NCI-H2107 treated with DMSO at 0.1 percent for 48 hours (cell line): ENCODE data around the gene FBXO10.
"Not testable (repeated sequence)": the region's sequence is repeated elsewhere in the genome, so short reads cannot be mapped to it uniquely, and the experiment has no call there.

Source experiments
- DNase-seq: peaks from one replicate; lab custom pipeline; 2025; ENCODE audit not compliant: unreplicated experiment; lab: John Stamatoyannopoulos, UW

FBXO10 gene, protein sequence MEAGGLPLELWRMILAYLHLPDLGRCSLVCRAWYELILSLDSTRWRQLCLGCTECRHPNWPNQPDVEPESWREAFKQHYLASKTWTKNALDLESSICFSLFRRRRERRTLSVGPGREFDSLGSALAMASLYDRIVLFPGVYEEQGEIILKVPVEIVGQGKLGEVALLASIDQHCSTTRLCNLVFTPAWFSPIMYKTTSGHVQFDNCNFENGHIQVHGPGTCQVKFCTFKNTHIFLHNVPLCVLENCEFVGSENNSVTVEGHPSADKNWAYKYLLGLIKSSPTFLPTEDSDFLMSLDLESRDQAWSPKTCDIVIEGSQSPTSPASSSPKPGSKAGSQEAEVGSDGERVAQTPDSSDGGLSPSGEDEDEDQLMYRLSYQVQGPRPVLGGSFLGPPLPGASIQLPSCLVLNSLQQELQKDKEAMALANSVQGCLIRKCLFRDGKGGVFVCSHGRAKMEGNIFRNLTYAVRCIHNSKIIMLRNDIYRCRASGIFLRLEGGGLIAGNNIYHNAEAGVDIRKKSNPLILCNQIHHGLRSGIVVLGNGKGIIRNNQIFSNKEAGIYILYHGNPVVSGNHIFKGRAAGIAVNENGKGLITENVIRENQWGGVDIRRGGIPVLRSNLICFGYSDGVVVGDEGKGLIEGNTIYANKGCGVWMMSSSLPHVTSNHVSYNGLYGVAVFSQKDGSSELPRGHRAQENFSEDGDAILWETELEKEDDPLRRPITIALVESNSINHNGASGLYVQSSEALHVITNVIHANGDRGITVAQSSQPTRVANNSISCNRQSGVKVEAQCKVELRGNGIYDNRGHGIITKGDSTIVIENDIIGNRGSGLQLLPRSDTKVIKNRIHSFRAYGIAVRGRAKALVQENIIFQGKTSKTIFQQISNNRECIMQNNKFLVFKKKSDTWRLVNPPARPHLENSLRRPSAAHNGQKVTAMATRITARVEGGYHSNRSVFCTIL

DNA sequence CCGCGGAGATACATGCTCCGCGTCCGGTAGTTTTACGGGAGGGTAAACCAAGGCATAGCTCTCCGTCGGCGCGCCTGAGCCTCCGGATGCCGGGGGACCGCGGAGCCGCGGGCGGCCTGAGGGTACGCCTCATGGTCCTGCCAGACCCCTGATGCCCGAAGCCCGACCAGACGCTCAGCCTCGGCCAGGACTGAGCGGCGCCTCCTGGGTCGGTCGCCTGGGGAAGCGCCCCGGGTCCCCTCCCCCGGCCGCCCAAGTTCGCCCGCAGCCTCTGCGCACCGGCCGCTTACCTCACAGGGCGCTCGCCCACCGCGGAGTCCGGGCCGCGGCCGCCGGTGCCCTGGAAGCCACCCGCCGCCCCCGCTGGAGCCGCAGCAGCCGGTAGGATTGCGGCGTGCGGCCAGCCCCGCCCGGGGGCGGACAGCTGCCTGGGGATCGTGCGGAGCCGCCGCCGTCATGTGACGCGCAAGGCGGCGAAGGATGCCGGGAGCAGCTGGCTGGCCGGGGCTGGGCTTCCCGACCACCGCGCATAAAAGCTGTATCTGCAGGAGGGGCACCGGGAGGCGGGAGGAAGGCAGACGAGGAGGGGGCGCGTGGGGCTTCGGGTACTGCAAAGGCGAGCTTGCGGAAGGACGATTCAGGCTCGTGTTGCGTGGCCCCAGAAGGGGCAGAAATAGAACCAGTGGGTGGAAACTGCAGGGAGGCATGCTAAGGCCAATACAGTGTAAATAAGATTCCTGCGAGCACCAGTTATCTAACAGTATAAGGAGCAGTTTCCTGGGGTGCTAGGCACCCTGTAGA is at the start of gene FBXO10:
Gene FBXO10 (minus strand): TSS at position 460 of the 801 bp plus-strand sequence. CDS start 34,612 bp downstream, outside the sequence.
- peak; percentile 24 for DNase-seq

DNA sequence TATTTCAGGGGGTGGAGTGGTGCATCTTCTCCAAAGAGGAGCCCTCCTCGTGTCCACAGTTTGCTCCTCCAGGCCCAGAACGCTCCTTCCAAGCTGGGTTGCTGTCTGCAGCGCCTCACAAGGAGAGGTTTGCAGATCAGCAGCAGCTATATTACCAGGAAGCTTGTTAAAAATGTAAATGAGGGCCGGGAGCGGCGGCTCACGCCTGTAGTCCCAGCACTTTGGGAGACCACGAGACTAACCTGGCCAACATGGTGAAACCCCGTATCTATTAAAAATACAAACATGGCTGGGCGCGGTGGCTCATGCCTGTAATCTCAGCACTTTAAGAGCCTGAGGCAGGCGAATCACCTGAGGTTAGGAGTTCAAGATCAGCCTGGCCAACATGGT is 49.6 kb upstream of the FBXO10 start:
- no peak for DNase-seq

DNA sequence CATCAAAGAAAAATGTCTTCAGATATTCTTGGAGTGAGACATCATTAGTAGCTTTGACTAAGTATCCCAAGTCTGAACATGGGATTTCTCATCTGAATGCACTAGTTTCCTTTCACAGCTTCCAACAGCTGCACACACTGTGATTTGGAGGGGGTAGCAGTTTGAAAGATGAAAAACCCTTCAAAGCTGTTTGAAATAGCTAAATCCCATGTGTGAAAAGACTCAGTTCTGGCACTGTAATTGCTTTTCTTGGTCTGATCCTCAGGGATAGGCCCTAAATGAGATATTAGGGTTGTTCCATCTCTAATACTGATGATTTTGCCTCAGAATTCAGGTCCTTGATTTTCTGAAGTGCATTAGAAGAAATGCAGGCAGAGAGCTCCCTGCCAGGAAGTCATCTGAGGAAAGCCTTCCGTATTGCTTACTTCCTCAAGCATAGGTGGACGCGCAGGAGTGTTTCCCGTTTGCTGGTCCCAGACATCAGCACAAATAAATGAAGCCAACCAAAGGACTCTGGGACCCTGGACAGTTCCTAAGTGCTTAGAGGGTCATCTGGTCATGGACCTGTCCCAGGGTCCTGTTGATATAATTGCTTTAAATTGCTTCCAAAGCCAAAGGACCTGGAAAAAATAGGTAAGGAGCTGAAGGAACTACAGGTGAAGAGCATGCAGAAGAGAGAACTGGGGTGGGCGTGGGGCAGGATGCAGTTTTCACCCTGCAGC is 49.0 kb upstream of the FBXO10 start:
- no peak for DNase-seq

DNA sequence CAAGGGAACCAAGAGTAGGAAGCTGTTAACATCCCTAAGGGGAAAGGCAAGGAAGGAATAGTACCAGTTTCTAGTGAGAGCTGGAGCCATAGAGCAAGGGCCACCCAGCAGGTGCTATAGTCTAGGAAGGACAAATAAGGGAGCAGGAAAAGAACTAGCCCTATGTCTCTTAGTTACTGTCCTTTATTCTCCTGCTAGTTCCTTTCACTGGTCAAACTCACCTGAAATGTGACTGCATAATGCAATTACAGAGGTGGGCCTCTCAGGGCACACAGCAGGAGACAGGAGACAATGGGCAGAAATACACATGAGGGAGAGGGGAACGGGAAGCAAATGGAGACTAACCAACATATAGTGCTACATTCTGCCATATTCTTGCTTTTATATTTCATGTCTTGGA is 47.9 kb upstream of the FBXO10 start:
- DNase-seq: no peak

DNA sequence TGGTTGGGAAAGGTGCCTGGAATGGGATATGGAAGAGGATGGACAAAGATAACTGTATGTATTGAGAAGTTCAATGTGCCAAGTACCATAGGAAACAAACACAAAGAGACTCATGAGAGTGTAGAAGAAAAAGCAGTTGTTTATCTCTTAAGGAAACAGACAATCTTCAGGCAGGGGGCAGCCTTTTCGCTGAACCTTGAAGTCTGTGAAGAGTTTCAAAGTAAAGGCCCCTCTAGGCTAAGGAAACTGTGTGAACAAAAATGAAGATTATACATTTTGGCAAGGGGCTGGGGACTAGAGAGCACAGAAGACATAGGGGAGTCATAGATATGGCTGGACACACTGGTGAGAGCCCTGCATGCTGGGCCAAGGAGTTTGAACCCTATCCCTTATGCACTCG is 47.1 kb upstream of the FBXO10 start:
- DNase-seq: no peak

DNA sequence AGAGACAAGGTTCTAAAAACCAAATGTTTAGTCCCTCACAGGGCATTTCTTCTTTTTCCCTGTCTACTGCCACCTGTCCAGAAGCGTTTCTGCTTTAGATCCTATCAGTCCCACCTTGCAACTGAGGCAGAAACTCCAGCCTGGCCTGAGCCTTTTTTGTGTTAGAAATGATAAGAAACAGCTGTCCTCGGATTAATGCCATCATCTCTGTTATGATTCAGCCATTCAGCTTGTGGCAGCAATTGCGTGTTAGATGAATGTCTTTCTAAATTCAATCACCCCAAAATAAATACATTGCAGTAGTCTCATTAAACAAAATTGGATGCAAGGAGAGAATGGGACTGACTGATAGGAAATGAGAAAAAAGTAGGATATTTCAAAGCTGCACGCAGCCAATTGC is 46.3 kb upstream of the FBXO10 start:
- no peak for DNase-seq

DNA sequence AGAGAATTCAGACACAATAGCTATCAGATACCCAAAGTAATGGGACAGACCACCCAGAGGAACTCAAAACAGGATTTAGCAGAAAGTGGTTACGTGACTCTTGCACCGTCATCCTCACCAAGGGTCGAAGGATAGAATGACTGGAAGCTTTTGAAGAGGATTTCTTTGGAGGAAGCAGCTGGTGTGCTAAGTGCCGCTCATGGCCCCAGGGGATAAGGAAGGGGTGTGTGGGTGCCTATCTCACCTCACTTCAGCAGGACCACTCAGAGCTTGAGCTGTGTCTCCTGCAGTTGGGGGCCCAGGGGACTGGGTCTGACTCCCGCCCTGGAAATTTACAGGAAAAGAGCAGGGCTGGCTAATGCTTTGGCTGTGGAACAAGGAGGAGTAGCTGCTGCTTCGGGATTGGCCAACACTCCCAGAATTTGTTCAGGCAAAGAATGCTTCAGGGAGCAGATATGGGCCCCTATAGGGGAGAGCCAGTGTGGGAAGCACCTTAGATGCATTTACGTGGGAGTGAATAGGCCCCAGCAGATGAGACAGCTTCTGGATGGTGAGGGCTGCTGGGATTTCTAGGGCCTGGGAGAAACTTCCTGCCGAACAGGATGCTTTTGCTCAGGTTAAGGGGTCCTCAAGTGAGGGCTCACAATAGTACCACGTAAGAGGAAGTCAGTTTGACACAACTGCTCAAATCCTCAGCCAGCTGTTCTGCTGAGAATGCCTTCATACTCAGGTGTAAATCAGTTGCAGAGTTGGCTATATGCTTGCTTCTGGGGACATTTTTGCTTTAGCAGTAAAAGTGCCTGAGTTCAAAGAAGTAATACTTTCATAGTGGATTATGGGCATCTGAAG is 45.3 kb upstream of the FBXO10 start:
- peak; percentile 33 for DNase-seq

DNA sequence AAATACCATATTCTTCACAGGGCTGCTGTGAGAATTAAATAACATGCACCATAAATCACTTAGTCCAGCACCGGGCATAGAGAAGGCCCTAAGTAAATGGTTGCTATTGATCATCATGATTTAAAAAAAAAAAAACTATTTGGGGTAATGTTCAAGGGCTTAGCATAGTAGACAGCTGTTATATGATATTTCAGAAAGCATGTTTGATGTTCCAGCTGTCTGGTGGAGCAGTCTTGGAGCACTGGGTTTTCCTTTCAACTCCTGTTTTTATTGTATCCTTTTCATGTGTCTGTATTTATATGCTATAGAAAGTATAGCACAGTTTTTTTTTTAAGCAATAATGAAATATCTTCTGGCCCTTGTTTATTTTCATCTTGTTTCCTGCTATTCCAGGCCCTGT is 44.2 kb upstream of the FBXO10 start:
- no peak for DNase-seq

DNA sequence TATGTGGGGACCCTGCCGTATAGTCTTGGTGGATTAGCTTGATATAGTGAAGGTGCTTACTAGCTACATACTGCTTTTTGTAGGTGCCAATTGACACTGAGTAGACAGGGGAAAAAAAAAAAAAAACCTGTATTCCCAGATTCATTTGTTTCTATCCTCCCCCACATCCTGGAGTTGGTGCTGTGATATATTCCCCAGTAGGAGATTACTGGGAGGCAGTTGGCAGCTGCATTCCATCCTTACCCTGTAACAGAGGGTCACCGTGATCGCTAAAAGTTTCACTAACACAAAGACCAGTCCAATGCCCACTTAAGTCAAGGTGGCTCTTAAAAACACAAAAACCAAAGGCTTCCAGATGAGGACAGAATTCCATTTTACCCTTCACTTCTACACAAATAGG is 43.6 kb upstream of the FBXO10 start:
- no peak for DNase-seq

DNA sequence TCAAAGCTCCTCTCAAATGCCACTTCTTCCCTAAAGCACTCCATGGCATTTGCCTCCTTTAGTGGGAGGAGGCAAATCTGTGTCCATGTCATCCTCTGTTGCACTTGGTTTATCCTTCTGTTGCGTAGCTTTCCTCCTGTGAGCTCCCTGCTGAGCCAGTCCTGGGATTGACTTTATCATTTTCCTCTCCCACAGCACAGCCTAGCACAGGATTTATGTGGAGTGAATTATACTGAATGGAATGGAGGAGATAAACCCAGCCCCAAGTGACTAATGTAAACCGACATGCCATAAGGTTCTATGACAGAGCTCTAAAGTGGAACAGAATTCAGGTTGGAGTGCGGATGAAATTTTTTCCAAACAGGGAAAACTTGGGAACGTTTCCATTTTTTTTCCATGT is 42.6 kb upstream of the FBXO10 start:
- no peak for DNase-seq

DNA sequence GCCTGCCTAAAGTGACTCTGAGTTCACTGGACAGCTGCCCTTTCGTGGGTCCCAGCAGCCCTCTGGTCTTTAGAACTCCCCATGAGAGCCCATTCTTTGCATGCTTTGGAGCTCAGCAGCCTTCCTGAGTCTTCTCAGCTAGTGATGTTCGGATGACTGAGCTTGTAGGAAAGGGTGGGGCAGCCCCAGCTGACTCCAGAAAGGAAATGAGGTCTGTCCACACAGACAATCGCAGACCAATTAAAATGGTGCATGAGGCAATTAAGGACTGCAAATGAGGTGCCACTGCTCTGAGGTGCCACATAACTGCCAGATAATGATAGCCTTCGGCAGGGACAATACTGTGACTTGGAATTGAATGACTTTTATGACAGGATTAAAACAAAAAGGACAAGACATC is 41.7 kb upstream of the FBXO10 start:
- no peak for DNase-seq

DNA sequence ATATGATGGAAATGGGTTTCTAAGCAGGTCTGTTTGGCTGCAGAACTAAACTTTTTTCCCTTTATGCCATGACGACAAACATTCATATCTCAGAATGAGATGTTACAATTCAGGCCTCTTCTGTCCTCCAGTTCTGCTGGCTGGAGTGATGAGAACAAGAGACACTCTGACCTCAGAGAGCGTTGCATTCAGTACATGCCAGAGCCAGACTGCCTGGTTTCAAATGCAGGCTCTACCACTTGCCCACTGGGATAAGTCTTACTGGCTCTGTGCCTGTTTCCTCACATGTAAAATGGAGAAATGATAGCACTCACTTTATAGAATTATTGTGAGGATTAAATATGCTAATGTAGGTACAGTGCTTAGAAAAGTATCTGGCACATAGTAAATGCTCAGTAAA is 41.0 kb upstream of the FBXO10 start:
- no peak for DNase-seq

DNA sequence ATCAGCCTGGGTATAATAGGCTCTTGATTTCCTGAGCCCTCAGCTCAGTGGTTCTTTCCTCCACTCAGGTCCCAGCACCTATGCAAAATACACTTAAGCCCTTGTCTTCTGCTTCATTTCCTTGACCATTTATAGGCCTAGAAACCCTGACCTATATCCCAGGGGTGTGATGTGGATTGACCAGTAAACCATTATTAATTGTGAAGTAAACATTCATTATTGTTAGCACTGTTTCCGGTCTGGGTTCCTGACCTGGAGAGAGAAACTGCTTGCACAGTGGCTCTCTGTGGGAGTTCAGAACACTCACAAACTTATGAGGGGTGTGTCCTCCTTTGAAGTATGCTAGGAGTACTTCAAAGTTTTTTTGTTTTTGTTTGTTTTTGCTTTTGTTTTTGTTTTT is 35.8 kb upstream of the FBXO10 start:
- no peak for DNase-seq

DNA sequence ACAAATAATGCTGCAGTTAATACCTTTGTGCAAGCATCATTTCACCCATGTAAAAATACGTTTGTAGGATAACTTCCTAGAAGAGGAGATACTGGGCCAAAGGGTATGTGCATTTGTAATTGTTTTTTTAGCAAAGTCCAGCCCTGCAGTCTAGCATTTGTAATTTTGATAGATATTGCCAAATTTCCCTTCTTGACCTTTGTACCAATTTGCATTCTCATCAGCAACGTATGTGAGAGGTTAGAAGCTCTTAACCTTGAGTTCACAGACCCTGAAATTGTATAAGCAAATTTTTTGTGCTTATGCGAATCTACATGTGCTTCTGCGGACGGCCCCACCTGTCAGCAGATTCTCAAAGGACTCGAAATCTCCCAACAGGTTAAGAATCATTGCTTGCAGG is 34.8 kb upstream of the FBXO10 start:
- no peak for DNase-seq

DNA sequence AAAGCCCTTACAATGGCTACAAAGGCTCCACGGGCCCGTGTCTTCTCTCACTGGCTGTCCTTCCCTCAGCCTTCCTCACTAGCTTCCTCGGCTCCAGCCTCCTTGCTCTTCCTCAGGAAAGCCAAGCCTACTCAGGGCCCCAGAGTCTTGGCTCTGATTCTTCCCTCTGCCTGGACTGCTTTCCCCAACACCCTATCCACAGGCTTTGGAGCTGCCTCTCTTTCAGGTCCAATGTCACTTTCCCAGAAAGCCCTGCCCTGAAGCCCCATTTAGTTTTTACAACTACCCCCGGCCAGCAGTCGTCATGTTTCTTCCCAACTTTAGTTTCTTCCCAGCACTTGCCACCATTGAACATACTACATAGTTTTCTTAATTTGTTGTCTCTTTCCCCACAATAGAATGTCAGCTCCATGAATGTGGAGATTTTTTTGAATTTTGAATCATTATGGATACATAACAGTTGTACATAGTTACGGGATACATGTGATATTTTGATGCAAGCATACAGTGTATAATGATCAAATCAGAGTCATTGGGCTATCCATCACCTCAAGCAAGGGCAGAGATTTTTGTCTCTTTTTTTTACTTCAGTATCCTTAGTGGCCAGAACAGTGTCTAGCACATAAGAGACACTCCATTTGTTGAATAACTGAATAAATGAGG is 33.7 kb upstream of the FBXO10 start:
- DNase-seq: no peak

DNA sequence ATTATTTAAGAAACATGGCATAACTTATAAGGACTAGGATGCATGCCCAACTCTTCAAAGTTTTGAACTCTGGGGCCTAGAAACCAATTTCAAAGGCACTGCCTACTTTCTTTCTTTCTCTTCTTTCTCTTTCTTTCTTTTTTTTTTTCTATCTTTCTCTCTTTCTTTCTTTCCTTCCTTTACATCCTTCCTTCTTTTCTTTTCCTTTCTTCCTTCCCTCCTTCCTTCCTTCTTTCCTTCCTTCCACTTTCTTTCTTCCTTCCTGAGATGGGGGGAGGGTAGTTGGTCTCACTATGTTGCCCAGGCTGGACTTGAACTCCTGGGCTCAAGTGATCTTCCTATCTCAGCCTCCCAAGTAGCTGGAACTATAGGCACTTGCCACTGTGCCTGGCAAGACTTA is 32.1 kb upstream of the FBXO10 start:
- no peak for DNase-seq

DNA sequence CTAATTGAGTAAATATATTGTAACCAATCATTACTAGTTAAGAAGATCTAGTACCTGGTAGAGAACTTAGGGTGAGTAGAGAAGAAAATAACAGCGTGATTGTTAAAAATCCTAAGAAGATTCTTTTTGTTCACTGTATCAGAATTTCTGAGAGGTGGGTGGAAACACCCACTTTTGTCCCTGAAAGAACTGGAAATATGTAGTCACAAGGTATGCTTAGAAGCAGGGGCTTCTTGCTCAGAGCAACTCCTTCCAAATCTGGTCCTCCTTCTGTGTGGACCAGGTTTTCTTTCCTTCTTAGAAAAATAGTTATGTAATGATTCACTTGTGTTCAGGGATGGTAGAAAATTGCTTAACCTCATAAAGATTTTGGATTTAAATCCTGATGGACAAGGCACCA is 28.1 kb upstream of the FBXO10 start:
- no peak for DNase-seq

DNA sequence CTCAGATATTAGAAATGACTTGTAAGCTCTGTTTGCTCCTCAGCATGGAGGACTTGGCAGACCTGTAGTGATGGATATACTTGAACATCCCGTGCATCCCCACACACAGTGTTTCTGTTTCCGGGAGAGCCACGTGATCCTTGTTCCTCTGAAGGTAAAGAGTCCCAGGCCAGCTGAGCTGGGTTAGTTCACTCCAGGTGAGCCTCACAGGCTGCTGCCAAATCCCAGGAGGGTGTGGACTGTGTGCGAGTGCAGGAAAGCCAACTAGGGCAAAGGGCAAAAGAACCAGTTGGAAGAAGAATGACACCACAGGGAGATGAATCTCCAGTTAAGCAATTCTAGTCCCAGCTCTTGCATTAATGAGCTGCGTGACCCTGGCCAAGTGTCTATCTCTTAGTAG is 26.6 kb upstream of the FBXO10 start:
- DNase-seq: no peak

DNA sequence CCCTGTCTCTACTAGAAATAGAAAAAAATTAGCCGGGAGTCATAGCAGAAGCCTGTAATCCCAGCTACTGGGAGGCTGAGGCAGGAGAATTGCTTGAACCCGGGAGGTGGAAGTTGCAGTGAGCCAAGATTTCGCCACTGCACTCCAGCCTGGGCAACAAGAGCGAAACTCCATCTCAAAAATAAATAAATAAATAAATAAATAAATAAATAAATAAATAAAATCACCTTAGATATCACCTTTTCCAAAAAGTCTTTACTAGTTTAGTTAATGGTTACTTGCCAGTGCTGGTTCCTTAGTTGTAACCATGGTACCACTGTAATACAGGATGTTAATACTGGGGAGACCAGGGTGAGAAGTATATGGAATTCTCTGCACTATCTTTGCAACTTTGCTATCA is 25.9 kb upstream of the FBXO10 start:
- not testable (repeated sequence) for DNase-seq
